Activated CD4-positive, alpha-beta T cell treated with anti-CD3 and anti-CD28 coated beads, Interleukin-10, Interleukin-2, amounts not matched to agents 100 ng/mL and 50 ng/mL, durations not matched to agents 16 hours and 8 hours (primary cell): Measurements from ENCODE around the gene BEGAIN.

Experiments used
- DNase-seq: peaks from one replicate; pipeline ENCODE4 v3.0.0-alpha.2; 2020

Gene BEGAIN

DNA sequence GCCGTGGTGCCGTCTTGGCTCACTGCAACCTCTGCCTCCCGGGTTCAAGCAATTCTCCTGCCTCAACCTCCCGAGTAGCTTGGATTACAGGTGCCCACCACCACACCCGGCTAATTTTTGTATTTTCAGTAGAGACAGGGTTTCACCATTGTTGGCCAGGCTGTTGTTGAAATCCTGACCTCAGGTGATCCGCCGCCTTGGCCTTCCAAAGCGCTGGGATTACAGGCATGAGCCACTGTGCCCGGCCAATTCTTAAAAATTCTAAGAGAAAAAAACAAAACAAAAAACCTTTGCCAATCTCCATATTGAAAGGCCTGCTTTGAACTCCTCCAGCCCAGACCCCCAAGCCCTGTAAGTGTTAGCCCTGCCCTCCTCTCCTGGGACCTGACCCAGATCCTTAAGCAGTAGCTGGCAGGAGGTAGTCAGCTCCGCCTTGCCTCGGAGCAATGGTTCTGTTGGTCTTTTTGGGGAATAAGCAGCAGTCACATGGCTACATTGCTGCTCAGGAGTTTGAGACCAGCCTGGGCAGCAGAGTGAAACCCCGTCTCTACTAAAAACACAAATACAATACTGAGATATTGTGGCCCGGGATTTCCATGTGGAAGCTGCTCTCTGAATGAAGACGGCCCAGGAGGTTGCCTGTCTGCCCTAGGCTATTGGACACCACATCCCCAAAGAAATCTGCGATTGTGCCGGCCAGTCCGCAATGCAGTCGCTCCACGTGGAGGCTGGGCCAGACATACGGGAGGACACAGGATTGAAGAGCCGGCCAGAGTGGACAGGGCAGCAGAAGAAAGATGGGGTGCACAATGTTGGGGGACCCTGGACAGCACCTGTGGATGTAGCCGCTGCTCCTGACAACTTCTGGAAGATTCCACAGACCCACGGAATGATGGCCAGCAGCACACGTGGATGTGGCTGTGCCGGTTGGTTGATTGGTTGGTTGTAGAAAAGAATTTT, 28.8 kb upstream of the BEGAIN start:
- no peak for DNase-seq

DNA sequence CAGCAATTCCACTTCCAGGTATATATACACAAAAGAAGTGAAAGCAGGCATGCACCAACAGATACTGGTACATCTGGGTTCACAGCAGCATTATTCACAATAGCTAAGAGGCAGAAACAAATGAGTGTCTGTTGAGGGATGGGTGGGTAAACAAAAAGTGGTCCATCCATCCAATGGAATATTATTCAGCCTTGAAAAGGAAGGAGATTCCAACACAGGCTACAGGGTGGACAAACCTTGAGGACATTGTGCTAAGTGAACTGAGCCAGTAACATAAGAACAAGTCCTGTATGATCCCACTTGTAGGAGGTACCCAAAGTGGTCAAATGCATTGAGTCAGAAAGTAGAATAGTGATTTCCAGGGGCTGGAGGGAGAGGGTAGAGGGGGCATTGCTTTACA, 27.6 kb upstream of the BEGAIN start:
- DNase-seq: no peak

DNA sequence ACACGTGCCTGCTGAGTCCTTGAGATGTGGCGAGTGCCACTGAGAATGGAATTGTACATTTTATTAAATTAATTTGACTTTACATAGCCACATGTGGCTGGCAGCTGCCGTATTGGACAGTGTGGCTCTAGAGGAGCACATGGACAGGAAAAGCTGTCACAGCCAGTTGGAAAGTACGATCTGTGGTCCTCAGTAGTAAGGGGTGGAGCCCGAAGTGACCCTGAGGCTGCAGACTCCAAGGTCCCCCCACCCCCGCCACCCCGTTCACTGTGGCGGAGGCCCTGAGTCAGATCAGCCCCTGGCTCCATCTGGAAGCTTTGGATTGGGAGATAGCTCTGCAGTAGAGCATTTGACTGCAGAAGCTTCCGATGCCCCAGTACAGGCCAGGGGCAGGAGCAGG, 25.8 kb upstream of the BEGAIN start:
- DNase-seq: no peak

DNA sequence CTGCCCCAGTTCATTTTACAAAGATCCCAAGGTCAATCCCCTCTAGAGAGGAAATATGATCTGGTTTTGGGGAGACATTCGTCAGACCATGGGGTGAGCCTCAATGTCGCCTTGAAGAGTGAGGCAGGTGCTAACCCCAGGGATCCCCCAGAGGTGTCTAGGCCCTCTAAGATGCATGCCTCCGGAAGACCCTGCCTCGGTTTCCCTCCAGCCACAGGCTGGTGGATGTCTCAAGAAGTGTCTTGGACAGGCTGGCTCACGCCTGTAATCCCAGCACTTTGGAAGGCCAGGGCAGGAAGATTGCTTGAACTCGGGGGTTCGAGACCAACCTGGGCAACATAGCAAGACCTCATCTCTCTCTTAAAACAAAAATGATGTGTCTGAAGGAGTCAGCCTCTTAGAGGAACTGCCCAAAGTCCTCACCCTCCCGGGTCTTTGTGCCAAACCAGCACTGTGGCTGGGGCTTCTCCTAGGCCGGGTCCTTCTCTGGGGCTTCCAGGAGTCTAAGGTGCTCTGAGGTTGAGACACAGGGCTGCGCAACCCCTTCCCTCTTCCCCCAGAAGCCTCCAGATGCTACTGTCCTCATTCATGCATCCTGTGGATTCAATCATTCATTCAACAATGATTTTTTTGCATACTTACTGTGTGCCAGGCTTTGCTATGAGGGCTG, 24.7 kb upstream of the BEGAIN start:
- no peak for DNase-seq

DNA sequence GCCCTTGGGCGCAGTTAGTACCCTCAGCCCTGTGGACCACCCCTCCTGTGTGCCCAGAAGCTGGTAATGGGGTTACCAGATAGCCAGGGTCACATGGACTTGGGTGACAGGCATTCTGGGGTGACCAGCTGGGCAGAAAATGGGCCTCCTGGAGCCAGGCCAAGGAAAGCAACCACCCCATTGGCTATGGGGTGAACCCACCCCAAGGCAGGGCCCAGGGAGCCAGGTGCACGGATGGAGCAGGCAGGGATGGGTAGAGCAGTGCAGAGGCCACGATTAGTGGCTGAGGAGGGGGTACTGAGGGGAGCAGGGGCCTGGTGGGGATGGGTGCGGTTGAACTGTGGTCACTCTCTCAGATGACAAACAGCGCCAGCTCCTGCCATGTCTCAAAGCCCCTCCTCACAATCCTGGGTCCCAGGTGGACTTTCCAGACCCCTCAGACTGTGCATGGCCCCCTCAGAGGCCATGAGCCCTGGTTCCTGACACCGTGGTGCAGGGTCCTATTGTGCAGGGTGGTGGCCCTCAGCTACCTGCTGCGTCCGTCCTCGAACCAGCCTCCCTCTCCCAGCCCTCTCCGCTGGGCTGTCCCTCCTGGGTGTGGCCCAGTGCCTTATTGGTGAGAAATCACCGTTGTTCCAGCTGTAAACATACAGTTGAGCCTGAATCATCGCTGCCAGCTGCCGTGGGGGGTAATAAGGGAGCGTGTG, 23.4 kb upstream of the BEGAIN start:
- DNase-seq: no peak

DNA sequence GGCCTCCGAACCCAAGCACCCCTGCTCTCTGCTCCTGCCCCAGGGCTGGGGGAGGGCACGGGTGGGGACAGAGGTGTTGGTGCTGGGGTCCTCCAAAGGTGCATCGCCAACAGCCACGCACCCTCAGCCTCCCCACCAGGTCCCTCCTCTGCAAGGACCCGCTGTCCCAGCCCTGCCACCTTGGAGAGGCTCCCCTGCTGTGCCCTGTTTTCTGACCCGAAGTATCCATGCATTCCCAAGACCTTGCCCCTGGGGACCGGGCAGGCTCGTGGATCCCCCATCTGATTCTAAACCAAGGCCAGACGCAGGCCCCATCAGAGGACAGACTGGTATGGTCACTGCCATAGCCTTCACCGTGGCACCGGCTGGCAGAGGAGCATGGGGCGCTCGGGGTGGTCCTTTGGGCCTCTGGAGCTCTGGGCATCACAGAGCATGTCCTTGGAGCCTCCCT, 22.7 kb upstream of the BEGAIN start:
- DNase-seq: no peak

DNA sequence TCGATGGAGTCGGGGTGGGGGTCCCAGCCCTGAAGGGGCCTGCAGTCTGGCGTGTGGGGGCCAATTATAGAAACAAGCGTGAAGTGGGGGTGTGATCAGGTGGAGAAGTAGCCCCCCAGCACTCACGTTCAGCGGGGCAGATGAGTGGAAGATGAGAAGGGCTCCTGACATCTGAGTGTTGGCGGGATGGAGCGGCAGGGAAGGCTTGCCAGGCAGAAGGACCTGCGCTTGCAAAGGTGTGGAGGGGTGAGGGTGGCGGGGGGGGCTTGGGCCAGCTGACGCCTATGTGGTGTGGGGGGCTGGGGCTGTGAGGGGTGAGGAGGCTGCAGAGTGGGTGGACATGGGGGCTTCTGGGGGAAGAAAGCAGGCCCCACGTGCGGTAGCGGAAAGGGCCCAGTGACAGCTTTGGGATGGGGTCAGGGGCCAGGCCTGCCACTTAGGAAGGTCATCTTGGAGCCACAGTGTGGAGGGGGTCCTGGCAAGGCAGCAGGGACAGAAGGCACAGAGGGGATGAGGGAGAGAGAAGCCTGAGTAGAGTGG, 22.2 kb upstream of the BEGAIN start:
- no peak for DNase-seq

DNA sequence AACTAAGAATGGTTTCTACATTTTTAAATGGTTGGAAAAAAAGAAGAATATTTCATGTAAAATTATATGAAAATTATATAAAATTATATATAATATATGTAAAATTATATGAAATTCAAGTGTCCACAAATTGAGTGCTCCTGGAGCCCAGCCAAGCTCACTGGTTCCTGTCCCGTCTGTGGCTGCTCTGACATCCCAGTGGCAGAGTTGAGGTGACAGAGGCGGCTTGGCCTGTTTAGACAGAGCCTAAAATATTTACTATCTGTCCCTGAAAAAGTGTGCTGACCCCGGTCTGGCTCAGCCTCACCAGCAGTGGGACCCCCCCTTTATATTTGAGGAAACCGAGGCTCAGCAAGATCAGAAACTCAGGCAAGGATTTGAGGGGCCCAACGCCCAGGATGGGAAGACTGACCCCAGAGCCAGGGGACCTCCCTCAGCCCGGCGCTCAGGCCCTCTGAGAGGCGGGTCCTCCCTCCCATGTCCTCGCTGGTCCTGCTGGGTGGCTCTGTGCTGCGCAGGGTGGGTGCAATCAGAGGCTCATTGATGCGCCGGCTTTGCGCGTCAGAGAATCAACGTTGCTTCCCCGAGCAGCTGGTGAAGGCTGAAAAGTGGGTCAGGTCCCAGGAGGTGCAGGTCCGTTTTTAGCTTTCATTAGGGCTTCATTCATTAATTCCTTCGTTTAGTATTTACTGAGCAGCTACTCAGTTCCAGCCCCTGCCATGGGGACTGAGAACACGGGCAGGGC, 21.5 kb upstream of the BEGAIN start:
- no peak for DNase-seq

DNA sequence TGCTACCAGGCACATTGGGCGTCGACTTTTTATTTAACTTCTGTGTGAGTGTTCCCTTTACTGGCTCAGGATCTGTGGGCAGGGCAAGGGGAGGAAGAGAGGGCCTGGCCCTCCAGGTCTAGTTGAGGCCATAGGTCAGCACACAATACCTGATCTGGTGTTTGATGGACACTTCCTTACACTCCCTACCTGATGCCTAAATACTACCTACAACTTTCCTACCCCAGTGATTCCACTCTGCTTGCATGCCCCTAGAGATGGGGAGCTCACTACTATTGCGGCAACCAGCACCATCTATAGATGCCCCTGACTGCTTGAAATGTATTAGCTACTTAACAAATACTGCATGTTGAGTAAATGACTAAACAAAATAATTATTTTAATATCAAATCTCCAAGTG, 20.8 kb upstream of the BEGAIN start:
- DNase-seq: no peak

DNA sequence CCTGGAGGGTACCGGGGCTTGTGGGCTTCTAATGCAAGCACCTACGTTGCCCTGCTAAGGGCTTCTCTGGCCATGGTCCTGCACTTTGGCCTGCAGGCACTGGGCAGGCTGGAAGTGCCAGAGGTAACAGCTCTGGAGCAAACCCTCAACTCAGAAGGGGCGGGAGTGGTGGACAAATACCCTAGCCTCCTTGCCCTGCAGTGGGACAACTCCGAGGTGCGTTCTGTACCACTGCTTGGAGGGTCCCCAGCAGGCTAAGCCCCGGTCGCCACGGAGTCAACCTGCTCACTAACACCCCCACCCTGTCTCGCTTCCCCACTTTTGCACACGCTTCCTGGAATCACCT, 20.4 kb upstream of the BEGAIN start:
- no peak for DNase-seq

DNA sequence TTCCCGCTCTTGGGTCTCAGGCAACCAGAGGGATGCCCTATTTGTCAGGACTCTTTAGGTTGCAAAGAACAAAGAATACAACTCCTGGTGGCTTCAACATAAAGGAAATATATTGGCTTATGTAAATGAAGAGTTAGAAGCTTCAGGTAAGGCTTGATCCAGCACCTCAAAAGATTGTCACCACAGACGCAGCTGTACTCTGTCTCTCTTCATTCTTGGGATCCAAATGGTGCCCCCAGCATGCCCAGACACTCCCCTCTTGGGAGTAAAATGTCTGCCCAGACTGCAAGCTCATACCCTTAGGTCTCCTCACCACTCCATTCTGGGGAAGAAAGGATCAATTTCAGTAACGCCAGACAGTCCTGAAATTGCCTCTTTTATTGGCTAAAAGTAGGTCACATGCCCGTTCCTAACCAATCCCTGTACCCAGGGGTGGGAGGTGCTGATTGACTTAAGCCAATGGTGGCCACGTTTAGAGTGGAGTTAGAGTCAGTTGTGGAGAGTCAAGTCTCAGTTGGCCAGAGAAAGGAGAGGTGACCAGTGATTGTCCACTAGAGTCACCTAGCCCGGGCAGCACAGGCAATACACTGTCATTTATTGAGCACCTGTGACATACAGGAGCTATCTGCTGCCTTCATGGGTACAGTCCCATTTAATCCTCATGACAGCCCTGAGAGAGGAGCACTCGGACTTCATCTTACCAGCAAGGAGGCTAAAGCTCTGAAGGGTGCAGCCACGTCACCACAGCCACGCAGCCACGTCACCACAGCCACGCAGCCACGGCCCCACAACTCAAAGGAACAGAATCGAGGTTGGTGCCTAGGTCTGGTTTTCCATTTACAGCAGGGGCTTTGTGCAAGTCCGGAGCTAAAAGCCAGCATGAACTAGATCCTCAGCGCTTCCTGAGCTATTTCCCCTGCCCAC, 19.7 kb upstream of the BEGAIN start:
- no peak for DNase-seq

DNA sequence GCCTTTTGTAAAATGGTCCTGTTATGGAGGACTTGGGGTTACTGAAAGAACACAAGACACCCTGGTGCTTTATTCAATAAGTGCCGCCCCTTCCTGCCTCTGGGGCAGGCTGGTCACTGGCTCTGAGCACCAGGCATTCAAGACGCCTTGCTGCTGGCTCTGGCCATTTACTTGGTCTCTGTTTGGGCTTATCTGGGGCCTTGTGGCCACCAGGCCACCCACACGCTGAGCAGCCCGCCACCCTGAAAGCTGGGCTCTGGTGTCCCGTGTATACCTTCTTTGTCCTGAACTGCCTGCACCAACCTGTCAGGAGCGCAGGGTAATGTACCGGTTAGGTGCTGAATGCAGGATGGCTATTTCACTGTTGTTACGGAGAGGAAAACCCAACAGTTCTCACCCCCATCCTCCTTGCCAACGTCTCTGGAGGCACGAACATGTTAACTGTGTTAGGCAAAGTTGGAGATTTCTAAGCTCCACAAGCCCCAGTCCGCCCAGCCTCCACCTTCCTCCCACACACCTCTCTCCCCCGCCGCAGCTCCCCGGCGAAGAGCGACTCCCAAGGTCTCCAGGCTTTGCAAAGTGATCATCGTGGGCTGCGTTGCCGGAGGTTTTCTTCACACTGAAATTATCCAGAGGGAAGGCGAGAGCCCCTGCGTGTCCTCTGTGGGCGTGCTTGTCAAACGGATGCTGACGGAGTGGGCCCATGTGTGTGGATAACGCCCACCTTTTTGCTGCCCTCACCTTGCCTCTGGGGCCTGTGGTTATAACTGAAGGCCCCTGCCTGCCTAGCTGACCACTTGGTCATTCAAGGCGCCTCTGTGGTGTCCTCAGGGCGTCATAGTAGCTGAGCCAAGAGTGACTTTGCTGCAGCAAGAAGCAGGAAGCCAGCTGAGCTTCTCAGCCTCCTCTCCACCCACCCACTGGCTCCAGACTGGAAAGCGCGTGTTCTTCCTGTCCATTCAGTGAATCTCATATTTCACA, 18.8 kb upstream of the BEGAIN start:
- no peak for DNase-seq

DNA sequence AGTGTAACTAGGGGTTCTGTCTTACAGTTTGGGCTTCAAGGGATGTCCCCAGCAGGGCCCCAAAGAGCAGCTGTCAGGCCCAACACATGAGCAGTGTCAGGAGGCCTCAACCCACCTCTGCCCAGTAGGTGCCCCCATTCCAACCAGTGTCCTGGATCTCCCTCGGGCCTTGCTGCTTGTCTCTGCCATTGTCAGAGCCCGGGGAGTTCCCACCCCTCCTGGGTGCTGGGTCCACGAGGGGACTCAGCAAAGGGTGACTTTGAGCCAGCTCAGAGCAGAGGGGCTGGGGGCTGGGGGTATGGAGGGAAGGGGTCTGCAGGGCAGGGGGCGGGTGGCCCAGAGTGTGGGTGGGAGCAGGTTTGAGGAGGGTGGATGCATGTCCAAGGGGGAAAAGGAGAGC, 18.0 kb upstream of the BEGAIN start:
- no peak for DNase-seq

DNA sequence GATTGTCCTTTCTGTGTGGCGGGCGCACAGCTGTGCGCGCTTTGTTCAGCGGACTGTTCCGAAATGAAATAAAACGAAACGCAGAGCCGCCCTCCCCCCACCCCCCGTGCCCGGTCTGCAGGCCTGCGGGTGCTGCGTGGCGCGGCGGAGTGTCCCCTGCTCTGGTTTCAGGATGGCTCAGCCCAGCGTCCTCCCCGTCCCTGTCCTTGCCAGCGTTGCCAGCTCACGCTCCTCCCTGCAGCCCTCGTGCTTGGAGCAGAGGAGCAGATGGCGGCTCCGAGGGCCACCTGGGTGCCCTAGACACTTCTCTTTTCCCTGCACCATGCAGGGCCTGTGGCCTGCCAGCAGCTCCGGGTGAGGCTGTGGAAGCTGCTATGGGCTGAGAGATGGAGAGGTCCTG, 17.5 kb upstream of the BEGAIN start:
- DNase-seq: no peak

DNA sequence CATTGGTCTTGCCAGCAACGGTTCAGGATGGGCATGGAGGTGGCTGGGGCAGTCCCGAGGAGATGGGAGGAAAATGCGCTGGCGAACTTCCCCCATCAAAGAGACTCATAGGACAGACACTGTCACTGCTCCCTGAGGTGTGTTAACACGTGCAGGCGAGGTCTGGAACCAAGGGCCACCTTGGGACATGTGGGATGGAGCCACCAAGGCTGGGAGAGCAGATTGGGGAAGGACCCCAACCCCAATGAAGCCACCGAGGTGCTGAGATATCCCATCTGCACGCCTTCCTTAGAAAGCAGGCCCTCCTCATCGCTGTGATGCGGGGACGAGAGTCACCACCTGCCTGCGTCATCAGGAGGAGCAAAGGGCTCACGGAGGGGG, 16.9 kb upstream of the BEGAIN start:
- DNase-seq: no peak

DNA sequence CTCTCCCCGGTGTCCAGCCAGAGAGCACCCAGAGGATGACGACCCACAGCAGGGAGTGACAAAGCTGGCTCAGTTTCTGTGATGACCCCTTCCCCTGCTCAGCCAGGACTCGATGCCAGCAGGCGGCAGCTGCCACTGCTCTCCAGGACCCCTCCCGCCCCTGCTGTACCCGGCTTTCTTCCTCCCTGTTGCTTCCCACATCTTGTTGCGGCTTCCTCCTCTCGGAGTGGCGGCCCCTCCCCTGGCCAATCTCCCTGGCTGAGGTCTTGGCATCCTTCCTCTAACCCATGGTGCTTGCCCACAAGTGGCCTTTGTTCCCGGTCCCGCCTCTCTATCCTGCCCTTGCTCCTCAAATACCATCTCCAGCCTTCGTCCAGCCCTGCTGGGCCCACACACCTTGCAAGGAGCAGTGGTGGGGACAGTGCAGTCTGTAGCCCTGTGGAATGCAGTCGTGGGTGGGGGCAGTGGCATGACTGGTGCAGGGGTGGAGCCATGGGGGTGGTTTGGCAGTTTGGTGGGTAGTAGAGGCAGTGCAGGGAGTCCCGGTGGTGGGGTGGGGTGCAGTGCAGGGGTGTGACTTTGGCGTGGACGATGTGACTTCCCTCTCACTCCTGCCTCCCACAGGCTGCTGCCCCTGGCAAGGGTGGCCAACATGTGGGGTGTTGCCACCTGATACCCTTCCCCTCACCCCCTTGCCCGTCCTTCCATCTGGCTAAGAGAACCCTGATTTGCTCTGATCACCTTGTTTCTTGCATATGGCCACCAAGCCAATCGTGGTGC, 16.3 kb upstream of the BEGAIN start:
- no peak for DNase-seq

DNA sequence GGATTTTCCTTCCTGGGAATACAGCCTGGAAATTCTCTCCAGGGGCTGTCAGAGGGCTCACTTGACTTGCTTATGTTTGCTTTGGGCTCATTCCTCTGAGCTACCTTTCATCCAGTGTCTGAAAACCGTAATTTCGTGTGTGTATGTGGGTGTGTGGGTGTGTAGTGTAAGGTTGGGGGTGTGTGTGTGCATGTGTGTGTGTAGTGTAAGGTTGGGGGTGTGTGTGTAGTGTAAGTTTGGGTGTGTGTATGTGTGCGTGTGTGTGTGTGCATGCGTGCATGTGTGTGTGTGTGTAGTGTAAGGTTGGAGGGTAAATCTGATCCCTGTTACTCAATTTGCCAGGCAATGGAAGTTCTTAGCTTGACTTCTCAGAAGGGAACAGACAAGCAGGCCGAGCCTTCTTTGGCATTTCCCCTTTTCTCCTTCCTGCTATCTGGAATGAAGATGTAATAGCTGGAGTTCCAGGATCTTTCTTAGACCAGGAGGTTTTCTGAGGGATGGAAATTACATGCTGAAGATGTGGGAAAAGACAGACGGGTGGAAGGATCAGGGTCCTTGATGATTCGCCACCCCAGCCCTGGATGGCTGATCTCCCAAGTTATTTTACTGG, 15.5 kb upstream of the BEGAIN start:
- DNase-seq: no peak

DNA sequence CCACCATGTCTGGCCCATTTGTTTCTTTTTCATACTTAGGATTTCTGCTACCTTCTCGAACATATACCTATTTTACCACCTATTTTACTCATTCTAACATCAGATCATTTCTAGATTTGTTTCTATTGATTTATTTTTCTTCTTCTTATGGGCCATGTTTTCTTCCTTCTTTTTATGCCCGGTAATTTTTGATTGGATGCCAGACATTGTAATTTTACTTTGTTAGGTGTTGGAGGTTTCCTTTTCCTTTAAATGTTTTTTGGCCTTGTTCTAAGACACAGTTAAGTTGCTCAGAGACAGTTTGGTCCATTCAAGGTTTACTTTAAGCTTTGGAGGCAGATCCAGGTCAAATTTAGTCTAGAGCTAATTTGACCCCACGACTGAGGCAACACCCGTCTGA, 14.7 kb upstream of the BEGAIN start:
- no peak for DNase-seq

DNA sequence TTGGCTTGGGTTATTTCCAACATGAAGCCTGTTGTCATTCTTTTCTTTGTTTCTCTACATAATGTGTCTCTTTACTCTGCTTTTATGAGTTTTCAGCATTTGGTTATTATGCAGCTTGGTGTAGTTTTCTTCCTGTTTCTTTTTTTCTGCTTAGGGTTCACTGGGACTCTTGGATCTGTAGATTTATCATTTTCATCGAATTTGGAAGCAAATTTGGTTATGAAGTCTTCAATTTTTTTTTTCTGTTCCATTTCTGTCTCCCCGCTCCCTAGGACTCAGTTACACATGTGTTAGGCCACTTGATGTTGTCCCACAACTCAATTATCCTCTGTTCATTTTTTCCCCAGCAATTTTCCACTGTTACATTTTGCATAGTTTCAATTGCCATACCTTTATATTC, 13.8 kb upstream of the BEGAIN start:
- no peak for DNase-seq
